Stimulated activated CD4-positive, alpha-beta T cell treated with anti-CD3 and anti-CD28 coated beads, TNF-alpha, amount 100 ng/mL, for 24 hours (primary cell): ENCODE measurements around the gene MYO1D.
"Not testable (repeated sequence)": the region's sequence is repeated elsewhere in the genome, so short reads cannot be mapped to it uniquely, and the experiment has no call there.

Source experiments
- DNase-seq, 3 experiments: peaks; one replicate each; pipeline ENCODE4 v3.0.0-alpha.2; 2020; ENCODE audit warnings: low read depth in 3 of 3

Gene MYO1D

DNA sequence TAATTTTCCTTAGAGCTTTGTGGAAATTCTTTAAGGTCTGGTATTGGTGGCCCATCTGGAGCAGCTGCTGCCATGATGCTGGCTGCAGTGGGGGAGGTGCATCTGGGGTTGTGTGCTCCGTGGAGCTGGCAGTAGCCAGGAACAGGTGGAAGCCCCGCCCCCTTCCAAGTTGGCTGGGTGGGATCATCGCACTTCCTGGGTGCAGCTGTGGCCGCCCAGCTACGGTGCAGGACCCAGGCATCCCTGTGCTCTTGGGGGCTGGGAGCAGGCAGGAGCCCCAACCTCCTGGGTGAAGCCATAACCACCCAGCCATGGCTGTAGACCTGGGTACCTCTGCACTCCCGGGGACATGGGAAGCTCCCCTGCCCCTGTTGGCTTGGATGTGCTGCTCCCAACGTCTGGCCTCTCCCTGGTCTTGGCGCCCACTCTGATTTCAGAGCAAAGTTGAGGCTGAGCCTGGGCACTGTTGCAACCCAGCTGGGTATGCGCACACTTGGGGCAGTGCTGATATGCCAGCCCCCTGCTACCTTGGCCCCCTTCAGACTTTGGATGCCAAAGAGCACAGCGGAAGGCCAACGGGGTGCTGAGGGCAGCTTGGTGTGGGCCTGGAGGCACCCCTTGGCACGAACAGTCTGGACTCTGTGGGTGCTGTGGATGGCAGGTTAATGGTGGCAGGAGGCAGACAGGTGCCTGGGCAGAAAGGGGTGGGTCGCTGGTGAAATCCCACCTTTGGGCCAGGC, 145.2 kb downstream of the MYO1D start:
- no peak for DNase-seq

GRCh38 chr17:32727681-32728080, 149.2 kb downstream of the MYO1D start:
- no peak for DNase-seq

- no peak for DNase-seq
These were observed 151.2 kb downstream of the MYO1D start for GRCh38 chr17:32725697-32726096.

- no peak for DNase-seq
These were observed 153.5 kb downstream of the MYO1D start for GRCh38 chr17:32723310-32723955.

DNA sequence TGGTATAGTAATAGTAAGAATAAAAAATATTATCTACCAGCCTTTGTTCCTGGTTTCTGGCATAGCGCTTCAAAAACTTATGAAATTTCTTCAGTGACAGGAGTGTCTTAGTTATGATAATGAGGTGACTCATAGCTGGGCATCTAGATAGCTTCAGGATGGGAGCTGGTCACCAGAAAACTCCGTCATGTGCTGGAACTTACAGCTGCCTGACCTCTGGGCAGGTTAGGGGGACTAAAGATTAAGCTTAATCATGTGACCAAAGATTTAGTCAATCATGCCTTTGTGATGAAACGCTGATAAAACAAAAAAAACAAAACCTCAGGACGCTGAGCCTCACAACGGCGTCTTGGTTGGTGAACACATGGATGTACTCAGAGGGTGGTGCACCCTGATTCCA, 154.2 kb downstream of the MYO1D start:
- DNase-seq: no peak

GRCh38 chr17:32720671-32721070, 156.3 kb downstream of the MYO1D start:
- no peak for DNase-seq

DNA sequence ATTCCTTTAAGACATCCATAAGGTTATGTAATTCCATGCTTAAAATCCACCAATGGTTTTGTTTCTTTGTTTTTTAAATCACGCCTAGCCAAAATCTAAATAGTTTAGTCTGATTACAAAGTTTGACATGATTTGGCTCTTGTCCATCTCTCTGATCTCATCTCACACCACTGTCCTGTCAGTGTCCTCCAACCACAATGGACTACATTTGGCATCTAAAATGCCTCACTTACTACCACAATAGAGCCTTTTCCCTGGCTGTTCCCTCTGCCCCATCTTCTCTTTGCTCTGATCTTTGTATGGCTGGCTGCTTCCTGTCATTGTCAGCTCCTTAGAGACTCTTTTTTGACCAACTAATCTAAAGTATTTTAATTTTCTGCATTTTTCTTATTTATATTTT, 157.2 kb downstream of the MYO1D start:
- no peak for DNase-seq

GRCh38 chr17:32714922-32715321, 162.0 kb downstream of the MYO1D start:
- not testable (repeated sequence) for DNase-seq

GRCh38 chr17:32714206-32714605, 162.7 kb downstream of the MYO1D start:
- DNase-seq: not testable (repeated sequence)

DNA sequence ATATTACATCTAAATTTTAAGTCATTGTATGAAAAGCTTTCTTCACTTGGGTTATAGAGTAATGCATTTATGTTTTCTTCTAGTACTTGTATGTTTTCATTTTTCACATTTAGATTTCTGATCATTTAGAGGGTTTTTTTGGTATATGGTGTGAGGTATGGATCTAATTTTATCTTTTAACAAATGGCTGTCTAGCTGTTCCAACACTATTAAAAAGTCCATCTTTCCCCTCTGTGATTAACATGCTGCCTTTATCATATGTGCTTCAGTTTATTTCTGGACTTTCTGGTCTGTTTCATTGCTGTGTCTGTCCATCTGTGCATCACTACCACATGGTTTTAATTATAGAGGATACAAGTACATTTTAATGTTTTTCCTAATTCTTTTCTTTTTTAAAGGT, 163.8 kb downstream of the MYO1D start:
- no peak for DNase-seq

- DNase-seq: no peak
These were observed 167.4 kb downstream of the MYO1D start for GRCh38 chr17:32709562-32709961.

DNA sequence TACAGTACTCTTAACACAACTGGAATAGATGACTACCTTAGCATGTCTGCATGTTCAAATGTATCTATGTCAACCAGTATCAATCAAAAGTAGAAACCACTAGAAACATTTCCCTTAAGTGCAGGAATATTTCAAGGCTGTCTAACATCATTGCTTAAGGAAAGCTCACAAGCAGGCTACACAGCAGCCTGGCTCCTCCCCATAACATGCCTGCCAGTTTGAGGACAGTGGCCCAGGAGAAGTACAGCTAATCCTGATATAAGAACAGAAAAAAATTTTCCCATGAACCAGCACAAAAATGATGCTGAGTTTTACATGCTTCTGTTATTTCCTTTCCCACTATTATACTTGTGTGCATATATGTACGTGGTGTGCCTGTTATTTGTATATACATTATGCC, 175.1 kb downstream of the MYO1D start:
- no peak for DNase-seq

- DNase-seq: no peak
These were observed 177.7 kb downstream of the MYO1D start for GRCh38 chr17:32699247-32699646.

DNA sequence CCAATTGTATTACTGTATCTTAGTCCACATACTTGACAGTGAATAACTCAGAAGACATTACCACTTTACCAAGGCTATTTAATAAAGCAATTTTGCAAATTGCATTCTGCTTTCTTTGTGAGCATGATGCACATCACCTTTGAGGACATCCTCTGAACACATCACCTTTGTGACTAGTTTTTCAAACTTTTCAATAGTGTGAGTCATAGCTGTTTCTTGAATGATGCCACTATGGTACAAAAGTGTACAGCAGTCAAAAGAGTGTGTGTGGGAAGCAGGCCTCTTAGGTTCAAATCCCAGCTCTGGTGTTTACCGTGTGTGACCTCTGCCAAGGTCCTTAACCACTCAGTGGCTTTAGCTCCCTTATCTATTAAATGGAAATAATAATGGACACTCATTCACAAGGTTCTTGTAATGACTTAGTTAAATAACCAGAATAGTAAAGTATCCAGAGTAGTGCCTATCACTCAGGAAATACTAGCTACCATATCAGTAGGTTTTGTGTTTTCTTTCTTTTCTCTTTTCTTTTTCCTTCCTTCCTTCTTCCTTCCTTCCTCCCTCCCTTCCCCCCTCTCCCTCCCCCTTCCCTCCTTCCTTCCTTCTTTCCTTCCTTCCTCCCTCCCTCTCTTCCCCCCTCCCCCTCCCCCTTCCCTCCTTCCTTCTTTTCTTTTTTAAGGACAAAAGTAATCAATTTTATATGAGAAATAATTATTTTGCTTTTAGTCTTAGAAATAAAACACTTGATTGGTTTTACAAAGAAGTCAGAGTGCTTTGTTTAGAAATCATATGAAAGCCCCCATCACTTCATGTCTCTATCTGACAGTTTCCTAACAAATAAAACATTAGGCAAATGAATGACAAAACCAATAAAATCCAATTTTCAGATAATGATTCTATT, 178.9 kb downstream of the MYO1D start:
- no peak for DNase-seq

- DNase-seq: no peak
These were observed 180.5 kb downstream of the MYO1D start for GRCh38 chr17:32696426-32696825.

- no peak for DNase-seq
These were observed 181.1 kb downstream of the MYO1D start for GRCh38 chr17:32695864-32696263.

DNA sequence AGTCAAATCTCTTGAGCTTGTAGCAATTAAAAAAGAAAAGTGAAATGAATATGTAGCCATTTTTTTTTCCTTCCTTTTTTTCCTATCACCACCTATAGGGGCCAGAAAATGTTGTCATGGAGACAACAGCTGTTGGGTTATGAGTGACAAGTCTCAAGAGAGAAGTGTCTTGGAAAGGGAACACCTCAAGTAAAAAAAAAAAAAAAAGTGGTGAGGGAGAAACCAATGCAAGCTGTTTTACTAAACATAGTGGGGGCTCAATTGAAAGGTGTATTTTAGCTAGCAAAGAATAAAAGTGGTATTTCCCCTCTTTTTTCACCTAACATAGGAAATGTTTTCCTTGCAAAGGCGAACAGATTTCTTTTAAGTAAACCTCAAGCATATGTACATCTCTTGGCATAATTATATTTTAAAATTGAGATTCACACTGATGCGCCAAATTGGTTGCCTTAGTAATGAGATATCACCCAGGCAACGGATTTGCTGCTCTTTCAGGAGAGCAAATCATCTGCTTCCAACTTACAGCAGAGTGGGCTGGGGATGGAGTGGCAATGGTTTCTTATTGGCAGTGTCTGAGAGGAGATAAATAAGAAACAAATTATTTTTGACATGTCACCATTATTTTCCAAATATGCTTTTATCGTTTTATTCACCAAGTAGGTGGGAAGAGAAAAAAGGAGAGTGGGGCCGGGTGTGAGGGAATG, 183.6 kb downstream of the MYO1D start:
- DNase-seq: no peak

DNA sequence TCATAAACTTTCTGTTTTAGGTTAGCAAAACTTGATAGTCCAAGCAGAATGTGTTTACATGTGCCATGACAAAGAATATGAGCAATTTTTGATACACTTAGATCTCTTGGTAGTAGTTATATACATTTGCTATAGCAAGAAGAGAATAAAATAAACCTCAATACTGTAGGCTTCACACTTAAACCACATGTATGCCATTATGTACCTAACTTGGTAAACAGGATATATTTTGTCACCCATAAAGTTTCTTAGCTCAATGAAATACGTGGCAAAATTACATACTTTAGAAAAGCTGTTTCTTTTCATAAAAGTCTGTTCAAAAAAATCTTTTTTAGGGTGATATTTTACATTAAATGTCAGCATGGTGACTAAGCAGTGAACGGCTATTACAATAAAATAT, 184.7 kb downstream of the MYO1D start:
- no peak for DNase-seq

DNA sequence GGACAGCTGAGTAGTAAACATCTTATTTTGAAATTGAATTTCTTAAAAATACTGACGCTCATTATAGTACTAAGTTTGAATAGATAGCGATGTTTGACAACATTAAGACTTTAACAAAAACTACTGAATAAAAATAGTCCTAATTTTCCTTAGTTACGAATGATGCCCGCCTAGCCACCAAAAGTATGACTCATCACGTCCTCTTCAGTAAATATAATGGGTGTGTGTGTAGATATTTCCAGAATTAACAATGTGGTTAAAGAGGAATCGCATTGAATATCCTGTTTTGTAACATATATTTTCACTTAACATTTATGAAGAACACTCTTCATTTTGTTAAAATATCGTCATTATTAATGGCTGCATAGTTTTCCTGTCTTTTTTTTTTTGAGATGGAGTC, 187.6 kb downstream of the MYO1D start:
- DNase-seq: no peak

GRCh38 chr17:32688221-32688620, 188.7 kb downstream of the MYO1D start:
- DNase-seq: no peak

DNA sequence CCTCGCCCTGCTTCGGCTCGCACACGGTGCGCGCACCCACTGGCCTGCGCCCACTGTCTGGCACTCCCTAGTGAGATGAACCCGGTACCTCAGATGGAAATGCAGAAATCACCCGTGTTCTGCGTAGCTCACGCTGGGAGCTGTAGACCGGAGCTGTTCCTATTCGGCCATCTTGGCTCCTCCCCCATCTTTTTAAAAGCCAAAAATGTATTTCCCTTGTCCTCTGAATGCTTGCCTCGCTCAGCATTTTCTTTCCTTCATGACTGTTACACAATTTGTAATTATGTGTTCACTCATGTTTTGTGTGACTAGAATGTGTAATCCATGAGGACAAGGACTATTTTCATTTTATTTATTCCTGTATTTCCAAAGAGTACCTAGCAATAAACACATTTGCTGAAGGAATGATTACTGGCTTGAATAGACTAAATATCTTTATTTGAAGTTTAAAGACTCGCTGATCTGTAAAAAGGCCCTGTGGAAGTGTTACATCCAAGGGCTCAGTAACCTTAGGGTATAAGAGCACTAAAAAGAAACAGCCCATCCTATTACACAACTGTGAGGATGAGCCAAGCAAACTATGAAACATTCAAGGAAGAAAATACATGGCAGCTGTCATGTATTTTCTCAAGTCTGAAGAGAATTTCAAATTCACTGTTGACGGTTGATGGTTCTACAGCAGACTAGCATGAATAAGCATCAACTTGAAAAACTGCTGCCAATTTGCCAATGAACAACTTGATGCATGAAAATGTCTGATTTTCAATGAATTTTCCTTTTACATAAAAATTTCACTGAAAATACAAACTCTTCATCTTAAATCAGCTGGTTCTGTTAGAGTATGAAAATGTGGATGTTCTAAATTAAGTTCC, 192.6 kb downstream of the MYO1D start:
- no peak for DNase-seq
